Fibroblast of lung (primary cell): ENCODE results near the gene SPATA4.

Experiments
- CTCF ChIP-seq, 2 donors: IDR thresholded peaks in 1 of 2; conservative IDR thresholded peaks in 1 of 2; 1 replicate in 1 of 2; 2 replicates in 1 of 2; pipeline ENCODE4 v1.5.1; 2011 to 2012; ENCODE audit warnings: low read length in 2 of 2, control low read depth in 1 of 2, inconsistent platforms in 1 of 2, low read depth in 1 of 2, mild to moderate bottlenecking in 1 of 2
- EZH2 ChIP-seq: IDR thresholded peaks from 2 replicates; pipeline ENCODE4 v1.5.1; 2012; ENCODE audit warnings: low read length, control low read depth, mild to moderate bottlenecking; ENCODE audit errors: missing control alignments

- no peak for TF ChIP-seq CTCF (conservative IDR thresholded peaks at IDR 0.05 in 1 of 2, IDR thresholded peaks at IDR 0.05 in 1 of 2; ENCODE audit: low read depth in 1 of 2, low read length in 2 of 2)
- TF ChIP-seq EZH2 = no peak
These were observed 41.6 kb upstream of the SPATA4 start for GRCh38 chr4:176236946-176237345.
